Osteocyte (in vitro differentiated cells): ENCODE measurements around the gene PAWR. TPM values are rescaled to one million over a fixed set of nuclear protein-coding genes. Genes with fewer than 3 reads are reported as not detected.
"Not testable (repeated sequence)": the region's sequence is repeated elsewhere in the genome, so short reads cannot be mapped to it uniquely, and the experiment has no call there.

ENCODE experiments used
- DNase-seq: peaks from one replicate; pipeline ENCODE4 v3.0.0; 2021; ENCODE audit warnings: mixed read lengths; ENCODE audit not compliant: unreplicated experiment; ENCODE audit errors: extremely low spot score
- H3K27ac Mint-ChIP-seq: one replicate; pipeline ENCODE4 v1.8.0; 2021; ENCODE audit warnings: mild to moderate bottlenecking, mixed read lengths; ENCODE audit not compliant: unreplicated experiment
- H3K27me3 Mint-ChIP-seq: one replicate; pipeline ENCODE4 v1.8.0; 2021; ENCODE audit warnings: mixed read lengths; ENCODE audit not compliant: unreplicated experiment
- H3K36me3 Mint-ChIP-seq: one replicate; pipeline ENCODE4 v1.8.0; 2021; ENCODE audit warnings: mixed read lengths; ENCODE audit not compliant: unreplicated experiment
- H3K4me1 Mint-ChIP-seq: one replicate; pipeline ENCODE4 v1.8.0; 2021; ENCODE audit warnings: mixed read lengths; ENCODE audit not compliant: unreplicated experiment
- H3K4me3 Mint-ChIP-seq: one replicate; pipeline ENCODE4 v1.8.0; 2021; ENCODE audit warnings: mild to moderate bottlenecking, moderate library complexity, mixed read lengths; ENCODE audit not compliant: unreplicated experiment
- H3K9me3 Mint-ChIP-seq: one replicate; pipeline ENCODE4 v1.8.0; 2021; ENCODE audit warnings: mixed read lengths; ENCODE audit not compliant: unreplicated experiment
- CTCF ChIP-seq: fragments of 200-600 bp; sonication (generic); IDR thresholded peaks from 2 replicates; pipeline ENCODE4 v1.5.0; 2021; ENCODE audit warnings: antibody characterized with exemption, mild to moderate bottlenecking, moderate library complexity
- total RNA-seq: library from RNA; stranded (reverse); gene quantifications from 2 replicates; pipeline ENCODE4 v1.2.1, GENCODE V29; 2021

The PAWR gene
- total RNA-seq, 1 donor from 2014 or later, result 213 TPM

- DNase-seq, result no peak
- no peak overlapping the region for H3K27ac Mint-ChIP-seq
- peaks cover 8% of the 10 kb centered on the region for H3K36me3 Mint-ChIP-seq
- no peak for TF ChIP-seq CTCF
- peaks cover 27% of the 10 kb centered on the region for H3K4me1 Mint-ChIP-seq
- no peaks in the 10 kb centered on the region for H3K27me3 Mint-ChIP-seq
- peaks cover 6% of the 10 kb centered on the region for H3K9me3 Mint-ChIP-seq
- no peak overlapping the region for H3K4me3 Mint-ChIP-seq
Measured at GRCh38 chr12:79629561-79629960, 61.2 kb downstream of the PAWR start.

- H3K27ac Mint-ChIP-seq, H3K36me3 Mint-ChIP-seq, DNase-seq, H3K27me3 Mint-ChIP-seq, H3K9me3 Mint-ChIP-seq, H3K4me3 Mint-ChIP-seq: not testable (repeated sequence)
- H3K4me1 Mint-ChIP-seq, result peaks cover 33% of the 10 kb centered on the region
Measured at GRCh38 chr12:79626735-79627134, 64.0 kb downstream of the PAWR start.

GRCh38 chr12:79624378-79624777 lies 66.4 kb downstream of the PAWR start:
- Mint-ChIP-seq H3K4me1 (peaks cover 24% of the 10 kb centered on the region), H3K27me3 (no peaks in the 10 kb centered on the region), H3K9me3 (peaks cover 6% of the 10 kb centered on the region), H3K27ac (peak overlapping the region; percentile 29), H3K36me3 (peaks cover 18% of the 10 kb centered on the region), H3K4me3 (no peak overlapping the region)
- no peak for DNase-seq
- TF ChIP-seq CTCF, result no peak

- Mint-ChIP-seq H3K27ac (peak overlapping the region; percentile 23), H3K36me3 (peaks cover 23% of the 10 kb centered on the region), H3K4me1 (peaks cover 38% of the 10 kb centered on the region), H3K4me3 (no peak overlapping the region), H3K9me3 (no peaks in the 10 kb centered on the region), H3K27me3 (no peaks in the 10 kb centered on the region)
- no peak for DNase-seq
- TF ChIP-seq CTCF, result no peak
Measured at GRCh38 chr12:79619872-79620562, 70.7 kb downstream of the PAWR start.

GRCh38 chr12:79618848-79619404 lies 71.8 kb downstream of the PAWR start:
- no peaks in the 10 kb centered on the region for H3K9me3 Mint-ChIP-seq
- H3K27ac Mint-ChIP-seq, result peak overlapping the region; percentile 57
- peaks cover 23% of the 10 kb centered on the region for H3K36me3 Mint-ChIP-seq
- TF ChIP-seq CTCF, result no peak
- H3K4me3 Mint-ChIP-seq, result no peak overlapping the region
- H3K4me1 Mint-ChIP-seq, result peaks cover 40% of the 10 kb centered on the region
- no peak for DNase-seq
- no peaks in the 10 kb centered on the region for H3K27me3 Mint-ChIP-seq
